Smooth muscle cell of the brain vasculature (primary cell): ENCODE results near the gene COL20A1.
"Not testable (repeated sequence)": the region's sequence is repeated elsewhere in the genome, so short reads cannot be mapped to it uniquely, and the experiment has no call there.

Experiments
- DNase-seq: peaks from one replicate; pipeline ENCODE4 v3.0.0-alpha.2; 2012; ENCODE audit warnings: low read depth, low spot score

The COL20A1 gene

GRCh38 chr20:63375438-63375837 lies 82.5 kb downstream of the COL20A1 start:
- DNase-seq = no peak

DNA sequence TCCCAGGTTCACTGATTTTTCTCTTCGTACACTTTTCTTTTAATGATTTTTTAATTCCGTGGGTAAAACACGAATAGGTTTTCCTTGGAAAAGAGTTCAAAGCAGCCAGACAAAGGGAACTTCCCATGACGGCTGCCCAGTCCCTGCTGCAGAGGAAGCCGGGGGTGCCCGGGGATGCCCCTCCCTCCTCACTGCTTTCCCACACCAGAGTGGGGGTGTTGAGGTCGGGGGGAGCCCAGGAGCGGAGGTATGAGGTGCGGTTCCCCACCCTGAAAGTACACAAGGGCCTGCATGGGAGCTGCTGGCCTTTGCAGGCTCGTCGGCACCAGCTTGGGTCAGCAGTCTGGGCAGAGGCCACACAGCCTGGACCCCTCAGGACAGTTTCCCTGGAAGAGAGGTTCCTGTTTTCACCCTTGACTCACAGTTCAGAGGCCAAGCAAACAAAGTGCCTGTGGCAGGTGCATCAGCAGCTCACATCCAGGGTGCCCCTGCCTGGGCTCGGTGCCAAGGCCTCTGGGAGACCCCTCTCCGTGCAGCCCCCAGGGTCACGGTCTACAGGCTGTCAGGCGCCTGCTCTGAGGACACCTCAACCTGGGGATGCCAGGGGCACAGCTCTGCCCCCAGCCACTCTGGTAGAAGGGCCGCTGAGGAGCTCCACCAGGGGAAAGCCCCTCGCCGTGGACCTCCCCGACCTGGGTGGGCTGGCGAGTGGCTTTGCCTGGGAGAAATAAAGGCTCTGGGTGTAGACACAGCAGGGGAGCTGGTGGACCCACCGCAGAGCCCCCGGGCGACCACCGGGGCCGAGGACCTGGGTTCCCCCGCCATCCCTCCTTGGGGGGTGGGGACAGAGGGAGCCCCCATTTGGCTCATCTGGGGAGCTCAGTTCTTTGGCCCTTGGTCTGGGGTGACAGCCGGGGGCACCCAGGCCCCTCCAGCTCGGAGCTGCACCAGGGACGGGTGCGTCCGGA lies 83.6 kb downstream of the COL20A1 start:
- no peak for DNase-seq

- no peak for DNase-seq
Observed at GRCh38 chr20:63377256-63377941, 84.4 kb downstream of the COL20A1 start.

DNA sequence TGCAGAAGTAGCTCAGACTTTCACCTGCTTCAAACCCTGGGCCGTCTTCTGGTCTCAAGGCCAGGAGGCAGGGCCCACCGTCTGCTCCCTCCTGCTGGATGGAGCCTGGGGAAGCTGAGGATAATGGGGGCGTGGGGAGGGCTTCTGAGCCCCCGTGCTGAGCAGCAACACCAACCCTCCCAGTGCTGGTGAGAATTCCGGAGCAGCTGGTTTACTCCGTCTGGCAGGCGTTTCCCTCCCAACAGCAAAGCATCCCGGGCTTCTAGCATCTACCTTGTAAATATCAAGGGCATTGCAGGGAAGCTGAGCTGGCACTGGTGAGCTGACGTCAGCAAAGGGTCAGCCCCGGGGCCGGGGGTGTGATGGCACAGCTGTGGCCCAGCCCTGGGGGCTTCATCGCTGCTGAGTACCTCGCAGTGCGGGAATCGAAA lies 85.0 kb downstream of the COL20A1 start:
- no peak for DNase-seq

GRCh38 chr20:63378626-63379025 lies 85.6 kb downstream of the COL20A1 start:
- no peak for DNase-seq

GRCh38 chr20:63379296-63379695 lies 86.3 kb downstream of the COL20A1 start:
- DNase-seq = no peak

DNA sequence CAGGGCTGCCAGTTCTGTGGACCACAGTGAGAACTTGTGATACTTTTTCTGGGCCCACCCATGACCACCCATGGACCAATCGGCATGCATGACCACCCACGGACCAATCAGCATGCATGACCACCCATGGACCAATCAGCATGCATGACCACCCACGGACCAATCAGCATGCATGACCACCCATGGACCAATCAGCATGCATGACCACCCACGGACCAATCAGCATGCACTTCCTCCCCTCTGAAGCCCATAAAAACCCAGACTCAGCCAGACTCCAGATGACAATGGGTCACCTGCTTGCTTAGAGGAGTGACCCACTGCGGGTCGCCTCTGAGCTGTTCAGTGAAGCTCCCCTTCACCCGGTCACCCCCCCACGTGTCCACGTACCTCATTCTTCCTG lies 86.9 kb downstream of the COL20A1 start:
- DNase-seq = not testable (repeated sequence)

- no peak for DNase-seq
Observed at GRCh38 chr20:63380346-63380870, 87.4 kb downstream of the COL20A1 start.

DNA sequence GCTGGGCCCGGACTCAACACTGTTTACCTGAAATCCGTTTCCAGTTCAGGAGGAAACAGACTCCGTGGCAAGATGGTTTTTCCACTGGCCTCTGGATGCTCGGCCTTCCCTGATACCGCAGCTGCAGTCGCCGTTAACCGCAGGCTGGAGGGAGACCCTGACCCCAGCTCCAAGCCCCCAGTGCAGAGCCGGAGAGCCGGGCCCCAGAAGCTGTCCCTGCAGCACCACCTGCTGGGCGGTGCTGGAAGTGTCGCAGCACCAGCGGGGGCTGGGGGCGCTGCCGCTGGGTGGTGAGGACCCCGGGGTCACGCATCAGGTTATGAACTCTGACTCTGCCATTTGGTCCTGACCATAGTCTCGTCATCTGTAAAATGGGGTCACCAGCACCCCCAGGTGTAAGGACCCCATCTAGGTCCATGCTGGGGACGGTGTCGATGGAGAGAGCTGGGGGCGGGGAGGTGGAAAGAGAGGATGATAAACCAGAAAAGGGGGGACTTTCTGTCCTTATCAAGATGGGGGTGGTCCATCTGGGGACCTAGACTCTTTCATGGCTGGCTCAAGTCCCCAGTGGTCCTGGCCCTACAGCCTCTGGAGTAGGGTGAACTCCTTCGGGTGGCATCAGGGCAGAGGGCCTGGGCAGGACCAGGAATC lies 88.9 kb downstream of the COL20A1 start:
- DNase-seq = no peak

DNA sequence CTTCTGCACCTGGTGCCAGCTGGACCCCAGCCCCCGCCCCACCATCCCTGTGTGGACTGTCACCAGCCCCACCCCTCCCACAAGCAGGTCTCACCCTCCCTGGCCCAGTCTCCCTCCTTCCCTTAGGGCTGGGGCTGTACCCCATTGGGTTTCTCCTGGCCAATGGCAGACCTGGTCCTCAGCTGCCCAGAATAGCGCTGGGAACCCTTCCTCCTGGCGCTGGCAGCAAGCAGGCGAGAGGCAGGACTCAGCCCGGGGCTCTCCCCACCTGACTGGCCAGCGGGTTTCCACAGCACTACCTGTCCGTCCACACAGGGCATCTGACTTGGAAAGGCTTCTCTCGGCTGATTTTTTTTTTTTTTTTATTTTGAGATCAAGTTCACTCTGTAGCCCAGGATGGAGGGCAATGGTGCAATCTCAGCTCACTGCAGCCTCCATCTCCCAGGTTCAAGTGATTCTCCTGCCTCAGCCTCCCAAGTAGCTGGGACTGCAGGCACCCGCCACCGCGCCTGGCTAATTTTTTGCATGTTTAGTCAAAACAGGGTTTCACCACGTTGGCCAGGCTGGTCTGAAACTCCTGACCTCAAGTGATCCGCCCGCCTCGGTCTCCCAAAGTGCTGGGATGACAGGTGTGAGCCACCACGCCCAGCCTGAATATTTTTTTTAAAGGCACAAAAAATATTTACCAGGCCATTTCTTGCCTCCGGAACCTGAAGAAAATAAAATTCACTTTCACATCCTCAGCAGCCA lies 89.7 kb downstream of the COL20A1 start:
- no peak for DNase-seq

- DNase-seq = no peak
Observed at GRCh38 chr20:63383556-63383955, 90.6 kb downstream of the COL20A1 start.

- DNase-seq = no peak
Observed at GRCh38 chr20:63384336-63384735, 91.3 kb downstream of the COL20A1 start.
